ENCODE results near the gene ELP4. TPM values are rescaled to one million over a fixed set of nuclear protein-coding genes. Genes with fewer than 3 reads are reported as not detected.

ELP4 gene
- total RNA-seq, 5 donors from 2014 or later (not counting 1 experiment from before 2014, with no cell fraction given): 15.9 to 22.2 (median 17.2) TPM

- Mint-ChIP-seq H3K27me3 (no peaks in the 10 kb centered on the region), H3K4me3 (no peak overlapping the region), H3K36me3 (peaks cover 8% of the 10 kb centered on the region), H3K4me1 (no peaks in the 10 kb centered on the region), H3K9me3 (no peaks in the 10 kb centered on the region), H3K27ac (no peak overlapping the region)
- DNase-seq (no peak), ATAC-seq (replicated peaks in 1 of 4) (no peak)
- CTCF ChIA-PET: interaction anchor here in 1 of 2 donors (0.8 kb wide), 1 partner anchor 12 kb away, joined by 3 read pairs; no protein-coding TSS in a partner anchor
- Histone ChIP-seq H3K4me1 (ENCODE audit: control insufficient read depth in 1 of 2, extremely low read depth in 1 of 2, insufficient read depth in 2 of 2, low read length in 2 of 2) (no peaks in the 10 kb centered on the region), H3K27me3 (replicated peaks in 1 of 2; ENCODE audit: control insufficient read depth in 2 of 2, extremely low read depth in 1 of 2, insufficient read depth in 2 of 2, low read length in 1 of 2) (no peaks in the 10 kb centered on the region), H3K4me3 (ENCODE audit: control insufficient read depth in 1 of 2, extremely low read depth in 1 of 2, low read length in 1 of 2) (no peak overlapping the region), H3K36me3 (ENCODE audit: control insufficient read depth in 2 of 2, extremely low read depth in 1 of 2, insufficient read depth in 1 of 2, low read length in 1 of 2) (no peaks in the 10 kb centered on the region), H3K27ac (ENCODE audit: low read length) (no peak overlapping the region), H3K9me3 (no peaks in the 10 kb centered on the region)
- POLR2A ChIA-PET: interaction anchor here in 1 of 2 donors (1.0 kb wide), 1 partner anchor 15 kb away, joined by 5 read pairs; no protein-coding TSS in a partner anchor
- 100% methylated on average over 1 of the region's 5 CpGs for WGBS (ENCODE audit: insufficient coverage)
These were observed 254.7 kb downstream of the ELP4 start for GRCh38 chr11:31764261-31764660.

- Histone ChIP-seq H3K36me3 (ENCODE audit: control insufficient read depth in 2 of 2, extremely low read depth in 1 of 2, insufficient read depth in 1 of 2, low read length in 1 of 2) (no peaks in the 10 kb centered on the region), H3K9me3 (no peaks in the 10 kb centered on the region), H3K4me1 (ENCODE audit: control insufficient read depth in 1 of 2, extremely low read depth in 1 of 2, insufficient read depth in 2 of 2, low read length in 2 of 2) (no peaks in the 10 kb centered on the region), H3K27ac (ENCODE audit: low read length) (no peak overlapping the region), H3K4me3 (ENCODE audit: control insufficient read depth in 1 of 2, extremely low read depth in 1 of 2, low read length in 1 of 2) (no peak overlapping the region), H3K27me3 (replicated peaks in 1 of 2; ENCODE audit: control insufficient read depth in 2 of 2, extremely low read depth in 1 of 2, insufficient read depth in 2 of 2, low read length in 1 of 2) (no peaks in the 10 kb centered on the region)
- ATAC-seq (replicated peaks in 1 of 4): no peak
- Mint-ChIP-seq H3K27ac (no peak overlapping the region), H3K36me3 (peaks cover 8% of the 10 kb centered on the region), H3K4me1 (no peaks in the 10 kb centered on the region), H3K4me3 (no peak overlapping the region), H3K9me3 (no peaks in the 10 kb centered on the region), H3K27me3 (no peaks in the 10 kb centered on the region)
- CTCF ChIA-PET: interaction anchor here in 1 of 2 donors (0.8 kb wide), 1 partner anchor 13 kb away, joined by 3 read pairs; no protein-coding TSS in a partner anchor
- 20% methylated on average over 1 of the region's 5 CpGs for WGBS (ENCODE audit: insufficient coverage)
- POLR2A ChIA-PET: no interaction called here
- DNase-seq: no peak
These were observed 255.2 kb downstream of the ELP4 start for GRCh38 chr11:31764766-31765165.

GRCh38 chr11:31767066-31767465, 257.5 kb downstream of the ELP4 start:
- H3K4me3 ChIP-seq (ENCODE audit: control insufficient read depth in 1 of 2, extremely low read depth in 1 of 2, low read length in 1 of 2): no peak overlapping the region
- H3K27ac ChIP-seq (ENCODE audit: low read length): no peak overlapping the region
- Mint-ChIP-seq H3K27me3 (no peaks in the 10 kb centered on the region), H3K27ac (no peak overlapping the region), H3K9me3 (no peaks in the 10 kb centered on the region), H3K4me3 (no peak overlapping the region), H3K4me1 (no peaks in the 10 kb centered on the region), H3K36me3 (peaks cover 14% of the 10 kb centered on the region)
- 100% methylated on average over 1 of the region's 3 CpGs for WGBS (ENCODE audit: insufficient coverage)
- ChIA-PET CTCF (no interaction called here), POLR2A (interaction anchor here (0.5 to 0.6 kb wide), 2 partner anchors 762 to 1684 kb away, joined by 3 to 8 read pairs; no protein-coding TSS in a partner anchor)
- H3K27me3 ChIP-seq (replicated peaks in 1 of 2; ENCODE audit: control insufficient read depth in 2 of 2, extremely low read depth in 1 of 2, insufficient read depth in 2 of 2, low read length in 1 of 2): no peaks in the 10 kb centered on the region
- ATAC-seq (replicated peaks in 1 of 4) (no peak), DNase-seq (no peak)
- no peaks in the 10 kb centered on the region for H3K4me1 ChIP-seq (ENCODE audit: control insufficient read depth in 1 of 2, extremely low read depth in 1 of 2, insufficient read depth in 2 of 2, low read length in 2 of 2)
- no peaks in the 10 kb centered on the region for H3K36me3 ChIP-seq (ENCODE audit: control insufficient read depth in 2 of 2, extremely low read depth in 1 of 2, insufficient read depth in 1 of 2, low read length in 1 of 2)
- H3K9me3 ChIP-seq: no peaks in the 10 kb centered on the region

DNA sequence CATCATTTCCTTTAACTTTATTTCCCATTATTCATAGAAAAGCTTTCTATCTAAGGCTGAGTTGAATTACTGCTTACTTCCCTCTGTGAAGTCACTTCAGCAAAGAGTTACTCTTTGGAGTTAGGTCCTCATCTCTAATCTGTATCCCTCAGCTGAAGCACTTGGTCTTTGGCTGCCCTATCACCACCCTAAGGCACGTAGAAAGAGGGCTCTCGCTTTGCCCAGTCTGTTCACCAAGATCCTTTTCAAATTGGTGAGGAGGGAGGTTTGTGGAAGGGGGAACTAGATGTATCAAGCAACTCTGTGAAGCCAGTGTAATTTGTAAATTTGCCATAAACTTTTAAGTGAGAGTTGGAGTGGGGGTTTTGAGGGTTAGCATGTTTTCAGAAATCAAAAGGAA, 258.1 kb downstream of the ELP4 start:
- Histone ChIP-seq H3K4me3 (ENCODE audit: control insufficient read depth in 1 of 2, extremely low read depth in 1 of 2, low read length in 1 of 2) (no peak overlapping the region), H3K27ac (ENCODE audit: low read length) (no peak overlapping the region), H3K9me3 (no peaks in the 10 kb centered on the region), H3K36me3 (ENCODE audit: control insufficient read depth in 2 of 2, extremely low read depth in 1 of 2, insufficient read depth in 1 of 2, low read length in 1 of 2) (no peaks in the 10 kb centered on the region), H3K27me3 (replicated peaks in 1 of 2; ENCODE audit: control insufficient read depth in 2 of 2, extremely low read depth in 1 of 2, insufficient read depth in 2 of 2, low read length in 1 of 2) (no peaks in the 10 kb centered on the region), H3K4me1 (ENCODE audit: control insufficient read depth in 1 of 2, extremely low read depth in 1 of 2, insufficient read depth in 2 of 2, low read length in 2 of 2) (no peaks in the 10 kb centered on the region)
- H3K36me3 Mint-ChIP-seq: peaks cover 18% of the 10 kb centered on the region
- ChIA-PET POLR2A (no interaction called here), CTCF (no interaction called here)
- WGBS (ENCODE audit: insufficient coverage): no CpG with 5 or more reads among the region's 2 CpGs
- H3K27ac Mint-ChIP-seq: no peak overlapping the region
- H3K27me3 Mint-ChIP-seq: no peaks in the 10 kb centered on the region
- H3K9me3 Mint-ChIP-seq: no peaks in the 10 kb centered on the region
- ATAC-seq (replicated peaks in 1 of 4) (no peak), DNase-seq (no peak)
- no peaks in the 10 kb centered on the region for H3K4me1 Mint-ChIP-seq
- H3K4me3 Mint-ChIP-seq: no peak overlapping the region

DNA sequence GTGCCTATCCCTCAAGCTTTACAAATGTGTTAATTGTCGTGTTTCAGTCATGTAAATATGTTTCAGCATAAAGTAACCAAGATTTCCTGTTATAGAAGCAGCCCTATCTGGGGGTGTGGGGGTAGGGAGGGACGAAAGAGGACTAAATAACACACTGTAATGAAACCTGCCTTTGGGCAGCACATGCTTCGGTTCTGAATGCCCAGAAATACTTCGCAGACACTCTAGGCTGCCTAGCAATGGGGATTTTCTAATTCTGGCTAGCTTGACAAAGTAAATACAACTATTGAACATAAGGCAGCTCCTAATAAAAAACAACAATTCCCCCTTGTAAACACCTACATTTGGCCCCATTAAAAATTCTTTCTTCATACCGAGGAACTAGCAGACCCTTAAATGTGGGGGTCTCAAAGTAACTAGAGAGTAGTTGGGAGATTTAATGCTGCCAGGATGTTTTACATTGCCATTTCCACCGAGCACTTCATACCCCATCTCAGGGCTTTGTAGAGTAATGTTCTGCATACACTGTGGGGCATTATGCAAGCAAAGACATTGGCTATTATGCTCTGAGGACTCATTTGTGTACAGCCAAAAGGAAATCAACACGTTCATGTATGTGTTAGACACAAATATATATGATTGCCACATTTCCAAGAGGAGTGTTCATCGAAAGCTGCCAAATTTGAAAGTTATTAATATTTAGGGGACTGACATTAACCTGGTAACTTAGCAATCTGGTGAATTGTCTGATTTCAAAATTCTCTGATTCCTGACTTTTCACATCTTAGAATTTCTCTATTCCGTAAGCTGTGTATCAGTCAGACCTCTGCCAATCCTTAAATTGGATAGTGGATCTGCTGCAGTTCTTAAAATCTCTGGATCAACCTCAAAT, 259.4 kb downstream of the ELP4 start:
- DNase-seq (no peak), ATAC-seq (replicated peaks in 1 of 4) (no peak)
- ChIA-PET POLR2A (interaction anchor here in 1 of 2 donors (0.7 kb wide), 1 partner anchor 15 kb away, joined by 3 read pairs; no protein-coding TSS in a partner anchor), CTCF (interaction anchor here in 1 of 2 donors (0.5 kb wide), 1 partner anchor 556 kb away, joined by 5 read pairs; no protein-coding TSS in a partner anchor)
- Histone ChIP-seq H3K4me3 (ENCODE audit: control insufficient read depth in 1 of 2, extremely low read depth in 1 of 2, low read length in 1 of 2) (no peak overlapping the region), H3K36me3 (ENCODE audit: control insufficient read depth in 2 of 2, extremely low read depth in 1 of 2, insufficient read depth in 1 of 2, low read length in 1 of 2) (no peaks in the 10 kb centered on the region), H3K9me3 (no peaks in the 10 kb centered on the region), H3K27me3 (replicated peaks in 1 of 2; ENCODE audit: control insufficient read depth in 2 of 2, extremely low read depth in 1 of 2, insufficient read depth in 2 of 2, low read length in 1 of 2) (no peaks in the 10 kb centered on the region), H3K4me1 (ENCODE audit: control insufficient read depth in 1 of 2, extremely low read depth in 1 of 2, insufficient read depth in 2 of 2, low read length in 2 of 2) (no peaks in the 10 kb centered on the region), H3K27ac (ENCODE audit: low read length) (no peak overlapping the region)
- H3K27me3 Mint-ChIP-seq: no peaks in the 10 kb centered on the region
- WGBS (ENCODE audit: insufficient coverage): 89% methylated on average over 3 of the region's 9 CpGs
- H3K36me3 Mint-ChIP-seq: peaks cover 26% of the 10 kb centered on the region
- no peaks in the 10 kb centered on the region for H3K9me3 Mint-ChIP-seq
- H3K27ac Mint-ChIP-seq: no peak overlapping the region
- no peaks in the 10 kb centered on the region for H3K4me1 Mint-ChIP-seq
- H3K4me3 Mint-ChIP-seq: no peak overlapping the region

DNA sequence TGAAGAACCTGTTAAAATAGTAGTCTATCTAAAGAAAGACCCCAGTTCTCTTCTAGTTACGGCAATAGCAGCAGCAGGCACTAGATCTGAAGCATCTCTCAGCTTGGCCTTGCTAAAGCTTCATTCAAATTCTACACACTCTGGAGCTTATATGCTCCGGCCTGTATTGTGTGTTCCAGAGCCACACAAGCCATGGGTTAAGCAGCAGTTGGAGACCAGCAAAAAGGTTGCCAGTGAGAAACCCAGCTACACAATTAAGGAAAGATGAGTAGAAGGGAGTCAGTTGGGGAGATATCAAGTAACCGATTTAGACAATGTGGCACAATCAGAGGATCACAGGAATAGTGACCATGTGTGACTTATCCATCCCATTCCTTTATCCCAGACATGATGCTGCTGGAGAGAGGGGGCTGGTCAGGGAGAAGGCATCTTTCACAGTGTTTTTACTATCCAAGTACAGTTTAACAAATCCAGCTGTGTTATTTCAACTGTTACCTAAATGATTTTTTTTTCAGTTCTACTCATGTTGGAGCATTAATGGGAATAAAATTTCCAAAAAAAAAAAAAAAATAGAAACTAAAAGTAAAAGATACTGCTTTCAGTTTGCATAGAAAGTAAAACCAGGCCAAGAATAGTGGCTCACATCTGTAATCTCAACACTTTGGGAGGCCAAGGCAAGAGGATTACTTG, 260.6 kb downstream of the ELP4 start:
- H3K9me3 Mint-ChIP-seq: no peaks in the 10 kb centered on the region
- Histone ChIP-seq H3K27me3 (replicated peaks in 1 of 2; ENCODE audit: control insufficient read depth in 2 of 2, extremely low read depth in 1 of 2, insufficient read depth in 2 of 2, low read length in 1 of 2) (no peaks in the 10 kb centered on the region), H3K27ac (ENCODE audit: low read length) (no peak overlapping the region), H3K36me3 (ENCODE audit: control insufficient read depth in 2 of 2, extremely low read depth in 1 of 2, insufficient read depth in 1 of 2, low read length in 1 of 2) (no peaks in the 10 kb centered on the region), H3K9me3 (no peaks in the 10 kb centered on the region), H3K4me1 (ENCODE audit: control insufficient read depth in 1 of 2, extremely low read depth in 1 of 2, insufficient read depth in 2 of 2, low read length in 2 of 2) (no peaks in the 10 kb centered on the region), H3K4me3 (ENCODE audit: control insufficient read depth in 1 of 2, extremely low read depth in 1 of 2, low read length in 1 of 2) (no peak overlapping the region)
- no peaks in the 10 kb centered on the region for H3K4me1 Mint-ChIP-seq
- H3K36me3 Mint-ChIP-seq: peaks cover 32% of the 10 kb centered on the region
- POLR2A ChIA-PET: no interaction called here
- CTCF ChIA-PET: no interaction called here
- H3K27ac Mint-ChIP-seq: no peak overlapping the region
- DNase-seq: no peak
- no peak overlapping the region for H3K4me3 Mint-ChIP-seq
- ATAC-seq (replicated peaks in 1 of 4): no peak
- WGBS (ENCODE audit: insufficient coverage): no CpG with 5 or more reads among the region's 3 CpGs
- no peaks in the 10 kb centered on the region for H3K27me3 Mint-ChIP-seq

All from T-cell (primary cell).